ENCODE measurements around the gene CPA3. TPM values are rescaled to one million over a fixed set of nuclear protein-coding genes. Genes with fewer than 3 reads are reported as not detected.

CPA3 gene
- total and polyA plus RNA-seq, 5 donors: 0.11 to 2.3 (median 2.0) TPM

- intact Hi-C loops (cut with DNase I): no loop called here
- Histone ChIP-seq H3K27me3 (ENCODE audit: control insufficient read depth, insufficient read depth) (no peaks in the 10 kb centered on the region), H3K27ac (ENCODE audit: low read length) (no peak overlapping the region), H3K4me3 (ENCODE audit: low read length) (no peak overlapping the region), H3K4me1 (ENCODE audit: control insufficient read depth, insufficient read depth, low read length) (no peaks in the 10 kb centered on the region), H3K9me3 (ENCODE audit: control insufficient read depth, low read length) (no peaks in the 10 kb centered on the region)
- DNase-seq (no peak), ATAC-seq (no peak)
- 82% methylated on average over 1 of the region's 1 CpG for WGBS
These were observed 18.1 kb downstream of the CPA3 start for GRCh38 chr3:148883163-148883562.

- no peaks in the 10 kb centered on the region for H3K9me3 ChIP-seq (ENCODE audit: control insufficient read depth, low read length)
- ATAC-seq (no peak), DNase-seq (no peak)
- intact Hi-C loops (cut with DNase I): no loop called here
- no peak overlapping the region for H3K27ac ChIP-seq (ENCODE audit: low read length)
- H3K4me3 ChIP-seq (ENCODE audit: low read length): no peak overlapping the region
- no peaks in the 10 kb centered on the region for H3K27me3 ChIP-seq (ENCODE audit: control insufficient read depth, insufficient read depth)
- H3K4me1 ChIP-seq (ENCODE audit: control insufficient read depth, insufficient read depth, low read length): no peaks in the 10 kb centered on the region
These were observed 19.2 kb downstream of the CPA3 start for GRCh38 chr3:148884261-148884660.

GRCh38 chr3:148889828-148890227, 24.7 kb downstream of the CPA3 start:
- Histone ChIP-seq H3K9me3 (ENCODE audit: control insufficient read depth, low read length) (no peaks in the 10 kb centered on the region), H3K27ac (ENCODE audit: low read length) (no peak overlapping the region), H3K4me3 (ENCODE audit: low read length) (no peak overlapping the region), H3K4me1 (ENCODE audit: control insufficient read depth, insufficient read depth, low read length) (no peaks in the 10 kb centered on the region), H3K27me3 (ENCODE audit: control insufficient read depth, insufficient read depth) (no peaks in the 10 kb centered on the region)
- intact Hi-C loops (cut with DNase I): no loop called here
- DNase-seq: no peak
- WGBS: 81% methylated on average over 2 of the region's 2 CpGs
- ATAC-seq: no peak

GRCh38 chr3:148896062-148896461, 31.0 kb downstream of the CPA3 start:
- Histone ChIP-seq H3K4me1 (ENCODE audit: control insufficient read depth, insufficient read depth, low read length) (no peaks in the 10 kb centered on the region), H3K27me3 (ENCODE audit: control insufficient read depth, insufficient read depth) (no peaks in the 10 kb centered on the region), H3K4me3 (ENCODE audit: low read length) (no peak overlapping the region), H3K9me3 (ENCODE audit: control insufficient read depth, low read length) (no peaks in the 10 kb centered on the region), H3K27ac (ENCODE audit: low read length) (no peak overlapping the region)
- WGBS: 66% methylated on average over 3 of the region's 3 CpGs
- ATAC-seq: no peak
- no peak for DNase-seq
- intact Hi-C loops (cut with DNase I): no loop called here

GRCh38 chr3:148901987-148902791, 37.1 kb downstream of the CPA3 start:
- no peak overlapping the region for H3K4me3 ChIP-seq (ENCODE audit: low read length)
- intact Hi-C loops (cut with DNase I): no loop called here
- no peak for ATAC-seq
- H3K4me1 ChIP-seq (ENCODE audit: control insufficient read depth, insufficient read depth, low read length): no peaks in the 10 kb centered on the region
- H3K9me3 ChIP-seq (ENCODE audit: control insufficient read depth, low read length): no peaks in the 10 kb centered on the region
- no peak overlapping the region for H3K27ac ChIP-seq (ENCODE audit: low read length)
- WGBS: 66% methylated on average over 4 of the region's 4 CpGs
- no peak for DNase-seq
- no peaks in the 10 kb centered on the region for H3K27me3 ChIP-seq (ENCODE audit: control insufficient read depth, insufficient read depth)

GRCh38 chr3:148903022-148903442, 37.9 kb downstream of the CPA3 start:
- DNase-seq (no peak), ATAC-seq (no peak)
- Histone ChIP-seq H3K27me3 (ENCODE audit: control insufficient read depth, insufficient read depth) (no peaks in the 10 kb centered on the region), H3K27ac (ENCODE audit: low read length) (no peak overlapping the region), H3K4me1 (ENCODE audit: control insufficient read depth, insufficient read depth, low read length) (no peaks in the 10 kb centered on the region), H3K4me3 (ENCODE audit: low read length) (no peak overlapping the region), H3K9me3 (ENCODE audit: control insufficient read depth, low read length) (no peaks in the 10 kb centered on the region)
- intact Hi-C loops (cut with DNase I): no loop called here
- 87% methylated on average over 2 of the region's 2 CpGs for WGBS

- H3K4me1 ChIP-seq (ENCODE audit: control insufficient read depth, insufficient read depth, low read length): no peaks in the 10 kb centered on the region
- H3K9me3 ChIP-seq (ENCODE audit: control insufficient read depth, low read length): no peaks in the 10 kb centered on the region
- no peaks in the 10 kb centered on the region for H3K27me3 ChIP-seq (ENCODE audit: control insufficient read depth, insufficient read depth)
- ATAC-seq (no peak), DNase-seq (no peak)
- H3K4me3 ChIP-seq (ENCODE audit: low read length): no peak overlapping the region
- no peak overlapping the region for H3K27ac ChIP-seq (ENCODE audit: low read length)
- intact Hi-C loops (cut with DNase I): no loop called here
These were observed 38.8 kb downstream of the CPA3 start for GRCh38 chr3:148903941-148904340.

- intact Hi-C loops (cut with DNase I): no loop called here
- Histone ChIP-seq H3K4me3 (ENCODE audit: low read length) (no peak overlapping the region), H3K9me3 (ENCODE audit: control insufficient read depth, low read length) (no peaks in the 10 kb centered on the region), H3K27me3 (ENCODE audit: control insufficient read depth, insufficient read depth) (no peaks in the 10 kb centered on the region), H3K4me1 (ENCODE audit: control insufficient read depth, insufficient read depth, low read length) (no peaks in the 10 kb centered on the region), H3K27ac (ENCODE audit: low read length) (no peak overlapping the region)
- no peak for ATAC-seq
- DNase-seq: no peak
- 40% methylated on average over 2 of the region's 2 CpGs for WGBS
These were observed 41.6 kb downstream of the CPA3 start for GRCh38 chr3:148906667-148907066.

GRCh38 chr3:148911173-148911572, 46.1 kb downstream of the CPA3 start:
- Histone ChIP-seq H3K4me3 (ENCODE audit: low read length) (no peak overlapping the region), H3K27ac (ENCODE audit: low read length) (no peak overlapping the region), H3K9me3 (ENCODE audit: control insufficient read depth, low read length) (no peaks in the 10 kb centered on the region), H3K27me3 (ENCODE audit: control insufficient read depth, insufficient read depth) (no peaks in the 10 kb centered on the region), H3K4me1 (ENCODE audit: control insufficient read depth, insufficient read depth, low read length) (no peaks in the 10 kb centered on the region)
- no peak for DNase-seq
- WGBS: 84% methylated on average over 2 of the region's 2 CpGs
- ATAC-seq: no peak
- intact Hi-C loops (cut with DNase I): no loop called here

GRCh38 chr3:148911592-148911991, 46.5 kb downstream of the CPA3 start:
- Histone ChIP-seq H3K9me3 (ENCODE audit: control insufficient read depth, low read length) (no peaks in the 10 kb centered on the region), H3K27ac (ENCODE audit: low read length) (no peak overlapping the region), H3K4me3 (ENCODE audit: low read length) (no peak overlapping the region), H3K27me3 (ENCODE audit: control insufficient read depth, insufficient read depth) (no peaks in the 10 kb centered on the region), H3K4me1 (ENCODE audit: control insufficient read depth, insufficient read depth, low read length) (no peaks in the 10 kb centered on the region)
- 96% methylated on average over 2 of the region's 2 CpGs for WGBS
- intact Hi-C loops (cut with DNase I): no loop called here
- ATAC-seq: no peak
- DNase-seq: no peak

GRCh38 chr3:148914936-148915690, 50.0 kb downstream of the CPA3 start:
- Histone ChIP-seq H3K4me1 (ENCODE audit: control insufficient read depth, insufficient read depth, low read length) (no peaks in the 10 kb centered on the region), H3K4me3 (ENCODE audit: low read length) (no peak overlapping the region), H3K27ac (ENCODE audit: low read length) (no peak overlapping the region), H3K27me3 (ENCODE audit: control insufficient read depth, insufficient read depth) (no peaks in the 10 kb centered on the region), H3K9me3 (ENCODE audit: control insufficient read depth, low read length) (no peaks in the 10 kb centered on the region)
- intact Hi-C loops (cut with DNase I): no loop called here
- DNase-seq (no peak), ATAC-seq (no peak)
- WGBS: 81% methylated on average over 1 of the region's 1 CpG
